ENCODE results near the gene FSD1L.

The FSD1L gene

DNA sequence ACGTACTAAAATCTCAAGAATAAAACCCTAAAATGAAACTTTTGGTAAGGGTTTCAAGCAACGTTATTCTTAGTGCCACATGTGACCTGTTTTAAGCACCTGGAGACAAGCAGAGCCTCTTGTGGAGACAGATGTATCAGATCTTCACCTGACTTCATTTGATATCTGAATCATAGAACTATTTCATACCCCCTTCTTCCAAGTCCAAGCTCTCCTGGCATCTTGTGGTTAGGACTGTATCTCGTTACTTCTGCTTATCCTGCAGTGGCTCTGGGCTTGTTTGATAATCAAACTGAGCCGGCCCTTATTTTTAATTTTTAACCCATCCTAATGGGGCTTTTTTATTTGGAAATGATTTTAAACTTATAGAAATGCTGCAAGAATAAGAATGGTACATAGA is 11.1 kb upstream of the FSD1L start:
- TF ChIP-seq, protein P1, sequence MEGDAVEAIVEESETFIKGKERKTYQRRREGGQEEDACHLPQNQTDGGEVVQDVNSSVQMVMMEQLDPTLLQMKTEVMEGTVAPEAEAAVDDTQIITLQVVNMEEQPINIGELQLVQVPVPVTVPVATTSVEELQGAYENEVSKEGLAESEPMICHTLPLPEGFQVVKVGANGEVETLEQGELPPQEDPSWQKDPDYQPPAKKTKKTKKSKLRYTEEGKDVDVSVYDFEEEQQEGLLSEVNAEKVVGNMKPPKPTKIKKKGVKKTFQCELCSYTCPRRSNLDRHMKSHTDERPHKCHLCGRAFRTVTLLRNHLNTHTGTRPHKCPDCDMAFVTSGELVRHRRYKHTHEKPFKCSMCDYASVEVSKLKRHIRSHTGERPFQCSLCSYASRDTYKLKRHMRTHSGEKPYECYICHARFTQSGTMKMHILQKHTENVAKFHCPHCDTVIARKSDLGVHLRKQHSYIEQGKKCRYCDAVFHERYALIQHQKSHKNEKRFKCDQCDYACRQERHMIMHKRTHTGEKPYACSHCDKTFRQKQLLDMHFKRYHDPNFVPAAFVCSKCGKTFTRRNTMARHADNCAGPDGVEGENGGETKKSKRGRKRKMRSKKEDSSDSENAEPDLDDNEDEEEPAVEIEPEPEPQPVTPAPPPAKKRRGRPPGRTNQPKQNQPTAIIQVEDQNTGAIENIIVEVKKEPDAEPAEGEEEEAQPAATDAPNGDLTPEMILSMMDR (IDR thresholded peaks at IDR 0.05; ENCODE audit: extremely low read depth, missing control alignments) = no peak
- DNase-seq (ENCODE audit: low spot score) = no peak

- DNase-seq (ENCODE audit: low spot score) = no peak
- TF ChIP-seq, protein P1 (IDR thresholded peaks at IDR 0.05; ENCODE audit: extremely low read depth, missing control alignments) = no peak
Observed at GRCh38 chr9:105437704-105438103, 10.1 kb upstream of the FSD1L start.

DNA sequence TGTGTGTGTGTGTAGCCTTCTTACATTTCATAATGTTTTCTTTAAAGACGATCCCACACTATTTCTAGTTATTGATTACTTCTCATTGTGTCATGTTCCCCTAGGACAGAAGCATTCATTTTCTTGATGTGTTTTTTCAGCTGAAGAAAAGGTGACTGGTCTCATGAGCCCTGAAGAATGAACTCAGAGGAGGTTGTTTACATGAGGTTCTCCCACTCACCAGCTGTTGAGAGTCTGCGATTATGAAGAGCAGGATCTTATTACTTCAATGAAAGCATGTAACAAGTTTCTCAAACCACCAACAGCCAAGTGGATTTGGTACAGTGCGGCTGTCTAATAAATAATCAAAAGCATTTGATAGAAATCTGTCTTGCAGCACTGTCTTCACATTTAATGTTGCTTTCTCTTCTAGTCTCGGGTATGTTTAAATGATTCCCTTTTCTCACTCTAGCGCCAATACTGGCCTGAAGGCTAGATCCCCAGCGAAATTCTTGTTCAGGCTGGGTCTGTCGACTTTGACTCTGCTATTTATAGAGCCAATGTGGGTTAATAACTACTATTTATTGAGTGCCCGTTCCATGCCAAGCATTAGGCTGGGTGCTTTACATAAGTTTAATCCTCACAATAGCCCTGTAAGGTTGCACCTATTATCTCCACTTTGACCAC is 9.6 kb upstream of the FSD1L start:
- DNase-seq (ENCODE audit: low spot score) = no peak
- TF ChIP-seq, protein P1 (IDR thresholded peaks at IDR 0.05; ENCODE audit: extremely low read depth, missing control alignments) = no peak

DNA sequence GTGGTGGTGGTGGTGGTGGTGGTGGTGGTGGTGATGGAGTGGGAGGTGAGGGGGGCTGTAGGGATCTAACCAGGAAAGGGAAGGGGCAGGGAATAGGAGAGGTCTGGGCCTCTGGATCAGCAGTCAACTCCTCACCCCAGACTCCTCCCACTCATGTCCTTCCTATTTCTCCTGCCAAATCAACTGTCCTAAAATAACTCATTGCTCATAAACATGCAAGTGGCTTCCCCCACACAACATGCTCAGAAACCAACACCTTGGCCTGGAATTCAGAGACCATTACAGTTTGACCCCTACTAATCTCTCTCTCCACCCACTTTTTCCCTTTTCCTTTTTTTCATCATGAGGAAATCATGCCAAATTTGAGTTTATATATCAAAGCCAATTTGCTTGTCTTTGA is 8.4 kb upstream of the FSD1L start:
- TF ChIP-seq, protein P1 (IDR thresholded peaks at IDR 0.05; ENCODE audit: extremely low read depth, missing control alignments) = no peak

DNA sequence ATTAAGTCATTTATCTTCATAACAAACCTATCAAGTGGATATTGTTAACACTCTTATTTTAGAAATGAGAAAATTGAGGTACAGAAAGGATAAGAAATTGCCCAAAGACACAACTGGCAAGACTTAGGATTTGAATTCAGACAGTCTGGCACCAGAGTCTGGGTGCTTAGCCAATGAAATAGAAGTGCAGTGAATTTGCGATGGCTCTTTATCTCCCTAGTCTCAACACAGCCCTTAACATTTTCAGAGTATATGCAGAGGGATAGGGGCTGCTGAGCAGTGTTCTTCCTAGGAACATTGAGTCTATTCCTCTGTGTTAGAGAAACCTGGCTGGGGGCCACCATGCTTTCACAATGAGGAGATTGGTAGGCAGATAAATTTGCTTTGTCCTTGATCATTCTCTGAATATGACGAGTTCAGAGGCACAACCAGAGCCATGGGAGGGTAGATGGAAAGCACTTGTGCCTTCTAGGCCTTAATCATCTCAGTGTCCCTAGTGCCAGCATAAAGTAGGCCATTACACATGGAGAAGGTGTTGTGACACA is 6.1 kb upstream of the FSD1L start:
- TF ChIP-seq, protein P1 (IDR thresholded peaks at IDR 0.05; ENCODE audit: extremely low read depth, missing control alignments) = no peak
- DNase-seq (ENCODE audit: low spot score) = no peak

More for the DNA sequence above, 8.4 kb upstream of the FSD1L start:
- DNase-seq (ENCODE audit: low spot score) = no peak

GRCh38 chr9:105443121-105443520 is 4.7 kb upstream of the FSD1L start:
- TF ChIP-seq, protein P1 (IDR thresholded peaks at IDR 0.05; ENCODE audit: extremely low read depth, missing control alignments) = no peak

GRCh38 chr9:105444130-105444529 is 3.7 kb upstream of the FSD1L start:
- TF ChIP-seq, protein P1 (IDR thresholded peaks at IDR 0.05; ENCODE audit: extremely low read depth, missing control alignments) = no peak
- DNase-seq (ENCODE audit: low spot score) = no peak

More at GRCh38 chr9:105443121-105443520, 4.7 kb upstream of the FSD1L start:
- DNase-seq (ENCODE audit: low spot score) = no peak

All from GM20000 (cell line).